K562 (cell line): ENCODE measurements around the gene TRAF1. TPM values are rescaled to one million over a fixed set of nuclear protein-coding genes. Genes with fewer than 3 reads are reported as not detected.
A peak's percentile ranks its signal among the peaks of the same experiment; 100 is the strongest.

ENCODE experiments used
- ATAC-seq: fragments of 200-7000 bp; cut with Tn5 transposase; 3 replicates; pipeline ENCODE4 v1.9.1; 2020; ENCODE audit warnings: moderate library complexity
- BruUV-seq: library from RNA; stranded (reverse); fragments of 400-500 nt; replicated peaks from 2 replicates; lab custom pipeline; 2021; lab: Mats Ljungman, UMichigan
- CTCF ChIA-PET: fragments of 300-600 bp; formaldehyde crosslinking; extraction: SDS; loops from one replicate; lab custom pipeline; 2021; ENCODE audit warnings: low intra/inter-chr PET ratio; lab: Yijun Ruan, JAX
- POLR2A ChIA-PET: fragments of 300-600, 350-650 bp; sonication (Branson Sonifier 250); formaldehyde crosslinking; extraction: SDS; loops from one replicate; lab custom pipeline; 2021; ENCODE audit warnings: antibody characterized with exemption, inconsistent platforms; lab: Yijun Ruan, JAX
- DNase-seq, 4 experiments: peaks; one replicate each; pipeline versions ENCODE4 v3.0.0 to v3.0.0-alpha.2; 2011 to 2018; ENCODE audit warnings: low spot score in 3 of 4, mixed read lengths in 3 of 4; ENCODE audit errors: extremely low read depth in 1 of 4
- FAIRE-seq: peaks from 2 replicates; lab custom pipeline; 2011; peaks lifted over from hg19 to GRCh38; lab: Jason Lieb, UNC
- H2AFZ ChIP-seq: 2 replicates; pipeline ENCODE4 v1.6.0; 2011; ENCODE audit warnings: low read depth, low read length, control low read depth, inconsistent platforms
- H3K27ac ChIP-seq: fragments of 200-600 bp; 3 replicates; pipeline ENCODE4 v1.8.0; 2011; ENCODE audit warnings: low read depth, mild to moderate bottlenecking, control low read depth, inconsistent platforms, low read length, moderate library complexity, mixed read lengths; ENCODE audit errors: extremely low read depth
- H3K27me3 ChIP-seq, 2 experiments: fragments of 300-600 bp in 1 of 2; 2 replicates in 1 of 2; 3 replicates in 1 of 2; pipeline versions ENCODE4 v1.6.0 to v1.8.0; 2011; ENCODE audit warnings: inconsistent platforms in 2 of 2, low read length in 2 of 2, mild to moderate bottlenecking in 1 of 2, mixed read lengths in 1 of 2, moderate library complexity in 1 of 2; ENCODE audit not compliant: control insufficient read depth in 2 of 2, insufficient read depth in 2 of 2
- H3K36me3 ChIP-seq: fragments of 300-600 bp; 3 replicates; pipeline ENCODE4 v1.8.0; 2011; ENCODE audit warnings: mild to moderate bottlenecking, low read length, inconsistent platforms; ENCODE audit not compliant: control insufficient read depth, insufficient read depth
- H3K4me1 ChIP-seq, 2 experiments: fragments of 200-600 bp in 1 of 2; replicated peaks in 1 of 2; 2 replicates in 1 of 2; 3 replicates in 1 of 2; pipeline versions ENCODE4 v1.5.1 to v1.8.0; 2011; ENCODE audit warnings: inconsistent platforms in 2 of 2, low read length in 2 of 2, mild to moderate bottlenecking in 1 of 2, mixed read lengths in 1 of 2, moderate library complexity in 1 of 2; ENCODE audit not compliant: control insufficient read depth in 2 of 2, insufficient read depth in 2 of 2
- H3K4me2 ChIP-seq: 2 replicates; pipeline ENCODE4 v1.6.1; 2011; ENCODE audit warnings: low read length, control low read depth, inconsistent platforms, mixed read lengths; ENCODE audit not compliant: insufficient read depth
- H3K4me3 ChIP-seq: fragments of 200-600 bp; sonication (generic), shearing (Covaris generic); 2 replicates; pipeline ENCODE4 v1.5.1; 2016; ENCODE audit warnings: control low read depth, inconsistent platforms
- H3K79me2 ChIP-seq: fragments of 200-600 bp; 3 replicates; pipeline ENCODE4 v1.8.0; 2011; ENCODE audit warnings: low read length, inconsistent platforms; ENCODE audit not compliant: control insufficient read depth, insufficient read depth
- H3K9ac ChIP-seq, 2 experiments: 2 replicates each; pipeline versions ENCODE4 v1.6.0 to v1.6.1; 2011; ENCODE audit warnings: low read depth in 2 of 2, low read length in 2 of 2, control low read depth in 1 of 2, inconsistent platforms in 1 of 2, mild to moderate bottlenecking in 1 of 2, mixed read lengths in 1 of 2; ENCODE audit not compliant: insufficient read depth in 1 of 2
- H3K9me1 ChIP-seq: one replicate; pipeline ENCODE4 v1.6.0; 2011; ENCODE audit warnings: inconsistent platforms, mild to moderate bottlenecking, low read length, moderate library complexity; ENCODE audit not compliant: control insufficient read depth, insufficient read depth
- H3K9me3 ChIP-seq: replicated peaks from 2 replicates; pipeline ENCODE4 v1.5.1; 2011; ENCODE audit warnings: low read depth, low read length, inconsistent platforms; ENCODE audit not compliant: control insufficient read depth, insufficient read depth
- H4K20me1 ChIP-seq: replicated peaks from 2 replicates; pipeline ENCODE4 v1.6.1; 2011; ENCODE audit warnings: low read length, inconsistent platforms, mixed read lengths; ENCODE audit not compliant: control insufficient read depth, insufficient read depth
- HNRNPLL ChIP-seq: fragments of 200-400 bp; formaldehyde crosslinking; IDR thresholded peaks from 2 replicates; pipeline ENCODE4 v1.6.1; 2017; ENCODE audit warnings: low read length, low read depth, mild to moderate bottlenecking; ENCODE audit not compliant: poor library complexity, severe bottlenecking
- KLF10 ChIP-seq: fragments of 250-450 bp; sonication (Bioruptor Pico); IDR thresholded peaks from 2 replicates; pipeline ENCODE4 v1.6.1; 2021; ENCODE audit warnings: matching md5 sums
- RAD21 ChIP-seq, 2 experiments: fragments of 250-450 bp in 1 of 2; fragments of 450-650 bp in 1 of 2; sonication (Bioruptor Pico) in 1 of 2; formaldehyde crosslinking in 1 of 2; IDR thresholded peaks in 1 of 2; conservative IDR thresholded peaks in 1 of 2; 2 replicates each; pipeline versions ENCODE4 v1.4.0 to v1.8.0; 2020 to 2022; ENCODE audit warnings: mild to moderate bottlenecking in 2 of 2, moderate library complexity in 1 of 2
- SMC3 ChIP-seq: conservative IDR thresholded peaks from 2 replicates; pipeline ENCODE4 v1.6.1; 2011; ENCODE audit warnings: low read depth, low read length, improper control_type of control experiment; ENCODE audit not compliant: insufficient read depth
- ZNF668 ChIP-seq: fragments of 250-450 bp; sonication (Bioruptor Pico); IDR thresholded peaks from 2 replicates; pipeline ENCODE4 v1.8.0; 2022; ENCODE audit warnings: mild to moderate bottlenecking, inconsistent platforms
- WGBS: fragments of 100-300 bp; shearing (Covaris generic); methylation state at CpG from one replicate; pipeline ENCODE4 v1.1.6; 2016; ENCODE audit warnings: low coverage, mixed read lengths; ENCODE audit not compliant: insufficient coverage; ENCODE audit errors: missing lambda C conversion rate; 5-methylcytosine and 5-hydroxymethylcytosine counted together
- in situ Hi-C: fragments of 300-500 bp; cut with MboI; formaldehyde crosslinking; loops from 4 replicates; pipeline ENCODE4 v1.15.0; 2018; ENCODE audit warnings: inconsistent platforms, mixed read lengths
- intact Hi-C: fragments of 100-400 bp; cut with micrococcal nuclease; formaldehyde crosslinking; loops from 2 replicates; pipeline ENCODE4 v1.14.2; 2022
- polyA plus RNA-seq, 8 experiments: library from polyadenylated mRNA; depleted of rRNA in 4 of 8; stranded (reverse) in 5 of 8; unstranded in 3 of 8; fragments of >200 nt; fragmentation: Nextera tagmentation in 2 of 8; fragmentation: Illumina TruSeq in 1 of 8; extraction: Ambion mirVana in 2 of 8; extraction: Trizol in 1 of 8; gene quantifications; 2 replicates each; pipeline versions ENCODE4 v1.2.1 to v1.2.3, GENCODE V29; 2011 to 2014; ENCODE audit warnings: inconsistent platforms in 1 of 8, missing spikeins in 1 of 8
- total RNA-seq, 7 experiments: library from RNA; depleted of rRNA in 6 of 7; stranded (reverse); fragments of >200 nt in 6 of 7; fragmentation: Illumina TruSeq in 2 of 7; extraction: Trizol in 2 of 7; gene quantifications; 2 replicates each; pipeline versions ENCODE4 v1.2.1 to v1.2.3, GENCODE V29; 2011 to 2021; ENCODE audit warnings: low replicate concordance in 1 of 7
- TF ChIP-seq, protein P1 (sequence below), 2 experiments: fragments of 450-650 bp in 1 of 2; sonication (generic) in 1 of 2; formaldehyde crosslinking; conservative IDR thresholded peaks; 2 replicates each; pipeline versions ENCODE4 v1.4.0 to v1.8.1; 2020 to 2022; ENCODE audit warnings: mild to moderate bottlenecking in 1 of 2, missing genetic modification reagents in 1 of 2
- TF ChIP-seq, protein P2 (sequence below), 3 experiments: IDR thresholded peaks in 2 of 3; conservative IDR thresholded peaks in 1 of 3; 2 replicates each; pipeline ENCODE4 v1.5.1; 2011 to 2012; ENCODE audit warnings: low read length in 3 of 3, mild to moderate bottlenecking in 3 of 3, control low read depth in 2 of 3, improper control_type of control experiment in 1 of 3, inconsistent platforms in 1 of 3, low read depth in 1 of 3, mixed read lengths in 1 of 3, moderate library complexity in 1 of 3; ENCODE audit not compliant: insufficient read depth in 2 of 3

The TRAF1 gene
- total and polyA plus RNA-seq, 9 of the 15 experiments (the other 6 are each of a cell fraction or from before 2014, with no cell fraction given), result 0.01 to 1.1 (median 0.04) TPM; not detected in 2

DNA sequence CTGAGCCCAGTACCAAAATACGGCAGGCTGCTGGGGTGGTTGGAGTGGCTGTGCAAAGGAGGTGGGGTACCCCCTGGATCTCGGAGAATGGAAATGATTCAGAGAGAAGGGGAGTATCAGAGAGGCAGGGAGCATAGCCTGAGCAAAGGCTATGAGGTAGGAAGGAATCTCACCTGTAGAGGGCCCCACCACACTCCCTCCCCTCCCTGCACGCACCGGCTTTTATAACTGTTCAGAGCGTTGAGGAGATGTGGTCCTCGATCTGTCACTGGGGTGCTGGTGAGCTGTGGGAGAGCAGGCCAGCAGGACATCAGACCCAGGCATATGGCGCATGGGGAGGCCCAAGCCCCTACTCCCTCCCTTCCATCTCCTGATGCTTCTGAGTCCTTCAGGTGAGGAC is 62.8 kb downstream of the TRAF1 start:
- Histone ChIP-seq H4K20me1 (no peaks in the 10 kb centered on the region), H3K27me3 (no peaks in the 10 kb centered on the region), H3K27ac (no peak overlapping the region), H2AFZ (no peak overlapping the region), H3K4me3 (no peak overlapping the region), H3K79me2 (peaks cover 16% of the 10 kb centered on the region), H3K36me3 (peaks cover 91% of the 10 kb centered on the region), H3K4me2 (no peak overlapping the region), H3K9ac (peak overlapping the region in 1 of 2 experiments; percentile 61; a peak in 2 of 4 replicates), H3K9me1 (peaks cover 8% of the 10 kb centered on the region), H3K4me1 (peaks cover 6 to 14% of the 10 kb centered on the region in 2 experiments), H3K9me3 (no peaks in the 10 kb centered on the region)
- CTCF ChIA-PET, result no interaction called here
- in situ Hi-C loops (no loop called here), intact Hi-C loops (loop anchor here (10.0 kb wide), 1 partner anchor 249 kb away; no protein-coding TSS in a partner anchor)
- POLR2A ChIA-PET, result interaction anchor here (2.2 to 5.5 kb wide), 2 partner anchors 14 to 19 kb away, joined by 13 to 47 read pairs; partner anchors contain the start of gene PSMD5
- peak; percentile 49 to 66 (median 58) for DNase-seq
- WGBS, result 85% methylated on average over 7 of the region's 7 CpGs
- no peak for ATAC-seq
- no peak for FAIRE-seq
- TF ChIP-seq, protein P1, sequence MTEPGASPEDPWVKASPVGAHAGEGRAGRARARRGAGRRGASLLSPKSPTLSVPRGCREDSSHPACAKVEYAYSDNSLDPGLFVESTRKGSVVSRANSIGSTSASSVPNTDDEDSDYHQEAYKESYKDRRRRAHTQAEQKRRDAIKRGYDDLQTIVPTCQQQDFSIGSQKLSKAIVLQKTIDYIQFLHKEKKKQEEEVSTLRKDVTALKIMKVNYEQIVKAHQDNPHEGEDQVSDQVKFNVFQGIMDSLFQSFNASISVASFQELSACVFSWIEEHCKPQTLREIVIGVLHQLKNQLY (CRISPR knock-in tag; conservative IDR thresholded peaks at IDR 0.05), result 0 out of 4 replicates have a peak, but pooled peaks of 1 of the 2 experiments have one; percentile 49
- TF ChIP-seq SMC3 (0 out of 2 replicates have a peak, but pooled peaks have one; percentile 10), RAD21 (CRISPR knock-in tag; conservative IDR thresholded peaks at IDR 0.05 in 1 of 2, IDR thresholded peaks at IDR 0.05 in 1 of 2) (peak in 1 of 2 experiments; percentile 45; a peak in 2 of 4 replicates), KLF10 (CRISPR knock-in tag) (no peak), HNRNPLL (peak; percentile 6), ZNF668 (CRISPR knock-in tag) (no peak)
- TF ChIP-seq, protein P2, sequence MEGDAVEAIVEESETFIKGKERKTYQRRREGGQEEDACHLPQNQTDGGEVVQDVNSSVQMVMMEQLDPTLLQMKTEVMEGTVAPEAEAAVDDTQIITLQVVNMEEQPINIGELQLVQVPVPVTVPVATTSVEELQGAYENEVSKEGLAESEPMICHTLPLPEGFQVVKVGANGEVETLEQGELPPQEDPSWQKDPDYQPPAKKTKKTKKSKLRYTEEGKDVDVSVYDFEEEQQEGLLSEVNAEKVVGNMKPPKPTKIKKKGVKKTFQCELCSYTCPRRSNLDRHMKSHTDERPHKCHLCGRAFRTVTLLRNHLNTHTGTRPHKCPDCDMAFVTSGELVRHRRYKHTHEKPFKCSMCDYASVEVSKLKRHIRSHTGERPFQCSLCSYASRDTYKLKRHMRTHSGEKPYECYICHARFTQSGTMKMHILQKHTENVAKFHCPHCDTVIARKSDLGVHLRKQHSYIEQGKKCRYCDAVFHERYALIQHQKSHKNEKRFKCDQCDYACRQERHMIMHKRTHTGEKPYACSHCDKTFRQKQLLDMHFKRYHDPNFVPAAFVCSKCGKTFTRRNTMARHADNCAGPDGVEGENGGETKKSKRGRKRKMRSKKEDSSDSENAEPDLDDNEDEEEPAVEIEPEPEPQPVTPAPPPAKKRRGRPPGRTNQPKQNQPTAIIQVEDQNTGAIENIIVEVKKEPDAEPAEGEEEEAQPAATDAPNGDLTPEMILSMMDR (IDR thresholded peaks at IDR 0.05 in 2 of 3, conservative IDR thresholded peaks at IDR 0.05 in 1 of 3; ENCODE audit: insufficient read depth in 2 of 3, low read depth in 1 of 3, low read length in 3 of 3), result peak; percentile 47 to 55 (median 50); a peak in 4 of 6 replicates
- no TSS peak for BruUV-seq
